Uterus (tissue), 2 donors: ENCODE results near the gene SCUBE1.

Experiments used
- CTCF ChIP-seq, 4 experiments: fragments of 200-600 bp in 2 of 4; fragments of 450-650 bp in 2 of 4; sonication (generic) in 2 of 4; IDR thresholded peaks; one replicate each; pipeline ENCODE4 v1.5.1; 2016 to 2019; ENCODE audit warnings: antibody characterized with exemption in 4 of 4, mild to moderate bottlenecking in 2 of 4, moderate library complexity in 1 of 4
- POLR2A ChIP-seq, 2 donors: fragments of 450-650 bp; IDR thresholded peaks; one replicate each; pipeline ENCODE4 v1.6.1; 2016; ENCODE audit warnings: antibody characterized with exemption in 2 of 2, mild to moderate bottlenecking in 1 of 2, moderate library complexity in 1 of 2

- TF ChIP-seq CTCF (IDR thresholded peaks at IDR 0.05), result no peak
- TF ChIP-seq POLR2A (IDR thresholded peaks at IDR 0.05), result no peak
Observed at GRCh38 chr22:43236411-43237166, 106.6 kb downstream of the SCUBE1 start.
